ENCODE measurements around the gene CCER1.

The CCER1 gene

GRCh38 chr12:90969346-90969745 lies 14.4 kb upstream of the CCER1 start:
- no peak overlapping the region for H3K27ac ChIP-seq
- H3K4me1 ChIP-seq (ENCODE audit: control insufficient read depth in 1 of 2, insufficient read depth in 1 of 2, low read depth in 1 of 2, low read length in 1 of 2), result no peaks in the 10 kb centered on the region
- no peaks in the 10 kb centered on the region for H3K36me3 ChIP-seq
- H3K9me3 ChIP-seq, result no peaks in the 10 kb centered on the region
- no peak for TF ChIP-seq CTCF (IDR thresholded peaks at IDR 0.05)
- no peak overlapping the region for H3K4me3 ChIP-seq (ENCODE audit: low read depth in 1 of 2, low read length in 1 of 2)
- H3K27me3 ChIP-seq, result no peaks in the 10 kb centered on the region

- no peak for TF ChIP-seq CTCF (IDR thresholded peaks at IDR 0.05)
- H3K4me1 ChIP-seq (ENCODE audit: control insufficient read depth in 1 of 2, insufficient read depth in 1 of 2, low read depth in 1 of 2, low read length in 1 of 2), result no peaks in the 10 kb centered on the region
- H3K9me3 ChIP-seq, result no peaks in the 10 kb centered on the region
- no peaks in the 10 kb centered on the region for H3K27me3 ChIP-seq
- H3K36me3 ChIP-seq, result no peaks in the 10 kb centered on the region
- H3K4me3 ChIP-seq (ENCODE audit: low read depth in 1 of 2, low read length in 1 of 2), result no peak overlapping the region
- H3K27ac ChIP-seq, result no peak overlapping the region
These were observed 10.2 kb upstream of the CCER1 start for GRCh38 chr12:90965204-90965603.

GRCh38 chr12:90964616-90965015 lies 9.6 kb upstream of the CCER1 start:
- no peak overlapping the region for H3K4me3 ChIP-seq (ENCODE audit: low read depth in 1 of 2, low read length in 1 of 2)
- H3K36me3 ChIP-seq, result no peaks in the 10 kb centered on the region
- no peaks in the 10 kb centered on the region for H3K27me3 ChIP-seq
- H3K27ac ChIP-seq, result no peak overlapping the region
- H3K9me3 ChIP-seq, result no peaks in the 10 kb centered on the region
- TF ChIP-seq CTCF (IDR thresholded peaks at IDR 0.05), result no peak
- no peaks in the 10 kb centered on the region for H3K4me1 ChIP-seq (ENCODE audit: control insufficient read depth in 1 of 2, insufficient read depth in 1 of 2, low read depth in 1 of 2, low read length in 1 of 2)

GRCh38 chr12:90963946-90964345 lies 9.0 kb upstream of the CCER1 start:
- Histone ChIP-seq H3K4me1 (ENCODE audit: control insufficient read depth in 1 of 2, insufficient read depth in 1 of 2, low read depth in 1 of 2, low read length in 1 of 2) (no peaks in the 10 kb centered on the region), H3K9me3 (no peaks in the 10 kb centered on the region), H3K27ac (no peak overlapping the region), H3K4me3 (ENCODE audit: low read depth in 1 of 2, low read length in 1 of 2) (no peak overlapping the region), H3K27me3 (no peaks in the 10 kb centered on the region), H3K36me3 (no peaks in the 10 kb centered on the region)
- no peak for TF ChIP-seq CTCF (IDR thresholded peaks at IDR 0.05)

- Histone ChIP-seq H3K9me3 (no peaks in the 10 kb centered on the region), H3K36me3 (no peaks in the 10 kb centered on the region), H3K4me3 (ENCODE audit: low read depth in 1 of 2, low read length in 1 of 2) (no peak overlapping the region), H3K27ac (no peak overlapping the region), H3K27me3 (no peaks in the 10 kb centered on the region), H3K4me1 (ENCODE audit: control insufficient read depth in 1 of 2, insufficient read depth in 1 of 2, low read depth in 1 of 2, low read length in 1 of 2) (no peaks in the 10 kb centered on the region)
- TF ChIP-seq CTCF (IDR thresholded peaks at IDR 0.05), result no peak
These were observed 6.2 kb upstream of the CCER1 start for GRCh38 chr12:90961154-90961553.

GRCh38 chr12:90959538-90960139 lies 4.7 kb upstream of the CCER1 start:
- Histone ChIP-seq H3K4me1 (ENCODE audit: control insufficient read depth in 1 of 2, insufficient read depth in 1 of 2, low read depth in 1 of 2, low read length in 1 of 2) (no peaks in the 10 kb centered on the region), H3K36me3 (no peaks in the 10 kb centered on the region), H3K4me3 (ENCODE audit: low read depth in 1 of 2, low read length in 1 of 2) (no peak overlapping the region), H3K9me3 (no peaks in the 10 kb centered on the region), H3K27me3 (no peaks in the 10 kb centered on the region), H3K27ac (no peak overlapping the region)
- TF ChIP-seq CTCF (IDR thresholded peaks at IDR 0.05), result no peak

All from neutrophil (primary cell).